CD4-positive, alpha-beta T cell treated with Interleukin-4 for 4 hours (primary cell): Measurements from ENCODE around the gene ADORA2A.

ENCODE experiments used
- DNase-seq: peaks from one replicate; pipeline ENCODE4 v3.0.0-alpha.2; 2020

ADORA2A gene

GRCh38 chr22:24433828-24434470 lies 6.5 kb downstream of the ADORA2A start:
- DNase-seq: peak; percentile 76

- DNase-seq: peak; percentile 79
These were observed 7.3 kb downstream of the ADORA2A start for GRCh38 chr22:24434471-24435322.

GRCh38 chr22:24435323-24435645 lies 7.9 kb downstream of the ADORA2A start:
- DNase-seq: no peak

- no peak for DNase-seq
These were observed 8.5 kb downstream of the ADORA2A start for GRCh38 chr22:24435861-24436371.

- DNase-seq: no peak
These were observed 9.2 kb downstream of the ADORA2A start for GRCh38 chr22:24436553-24436952.

- DNase-seq: no peak
These were observed 9.7 kb downstream of the ADORA2A start for GRCh38 chr22:24437091-24437490.

- no peak for DNase-seq
These were observed 10.4 kb downstream of the ADORA2A start for GRCh38 chr22:24437741-24438328.

- DNase-seq: no peak
These were observed 12.9 kb downstream of the ADORA2A start for GRCh38 chr22:24440270-24440717.

- DNase-seq: no peak
These were observed 13.5 kb downstream of the ADORA2A start for GRCh38 chr22:24440718-24441405.

GRCh38 chr22:24441406-24442351 lies 14.3 kb downstream of the ADORA2A start:
- DNase-seq: no peak

- DNase-seq: no peak
These were observed 14.9 kb downstream of the ADORA2A start for GRCh38 chr22:24442352-24442744.

GRCh38 chr22:24443668-24444067 lies 16.3 kb downstream of the ADORA2A start:
- DNase-seq: no peak

- no peak for DNase-seq
These were observed 16.9 kb downstream of the ADORA2A start for GRCh38 chr22:24444251-24444650.

- DNase-seq: no peak
These were observed 17.5 kb downstream of the ADORA2A start for GRCh38 chr22:24444729-24445466.

- DNase-seq: no peak
These were observed 18.3 kb downstream of the ADORA2A start for GRCh38 chr22:24445481-24446259.

- DNase-seq: no peak
These were observed 18.8 kb downstream of the ADORA2A start for GRCh38 chr22:24446260-24446611.

GRCh38 chr22:24450610-24451009 lies 23.2 kb downstream of the ADORA2A start:
- no peak for DNase-seq

GRCh38 chr22:24451162-24451561 lies 23.8 kb downstream of the ADORA2A start:
- no peak for DNase-seq

- no peak for DNase-seq
These were observed 26.5 kb downstream of the ADORA2A start for GRCh38 chr22:24453853-24454252.

GRCh38 chr22:24455039-24455438 lies 27.6 kb downstream of the ADORA2A start:
- no peak for DNase-seq
